Smooth muscle cell (in vitro differentiated cells): Measurements from ENCODE around the gene CUL2. TPM values are rescaled to one million over a fixed set of nuclear protein-coding genes. Genes with fewer than 3 reads are reported as not detected.

Experiments used
- DNase-seq: peaks from one replicate; lab custom pipeline; 2025; ENCODE audit not compliant: unreplicated experiment; lab: John Stamatoyannopoulos, UW
- H2AFZ ChIP-seq: fragments of 200-600 bp; sonication (generic); 2 replicates; pipeline ENCODE4 v1.6.0; 2016; ENCODE audit warnings: antibody characterized with exemption, low read depth, mild to moderate bottlenecking
- H3F3A ChIP-seq: fragments of 200-600 bp; sonication (generic); 2 replicates; pipeline ENCODE4 v1.6.0; 2017; ENCODE audit warnings: antibody characterized with exemption, low read depth
- H3K27ac ChIP-seq: fragments of 200-600 bp; sonication (generic); 2 replicates; pipeline ENCODE4 v1.5.1; 2016; ENCODE audit warnings: low read depth, mild to moderate bottlenecking
- H3K27me3 ChIP-seq: fragments of 200-600 bp; sonication (generic); 2 replicates; pipeline ENCODE4 v1.6.1; 2016; ENCODE audit warnings: low read depth, mild to moderate bottlenecking
- H3K36me3 ChIP-seq: fragments of 200-600 bp; sonication (generic); 2 replicates; pipeline ENCODE4 v1.5.1; 2016; ENCODE audit warnings: low read depth
- H3K4me1 ChIP-seq: fragments of 200-600 bp; sonication (generic); 2 replicates; pipeline ENCODE4 v1.5.1; 2016; ENCODE audit warnings: low read depth
- H3K4me2 ChIP-seq: fragments of 200-600 bp; sonication (generic); 2 replicates; pipeline ENCODE4 v1.6.0; 2016; ENCODE audit warnings: mild to moderate bottlenecking
- H3K4me3 ChIP-seq: fragments of 200-600 bp; sonication (generic); 2 replicates; pipeline ENCODE4 v1.5.1; 2016; ENCODE audit warnings: mild to moderate bottlenecking
- H3K79me2 ChIP-seq: fragments of 200-600 bp; sonication (generic); 2 replicates; pipeline ENCODE4 v1.6.0; 2016; ENCODE audit warnings: low read depth, mild to moderate bottlenecking
- H3K9ac ChIP-seq: fragments of 200-600 bp; sonication (generic); 2 replicates; pipeline ENCODE4 v1.6.0; 2016; ENCODE audit warnings: low read depth
- H3K9me3 ChIP-seq: fragments of 200-600 bp; sonication (generic); replicated peaks from 2 replicates; pipeline ENCODE4 v1.5.1; 2016; ENCODE audit warnings: low read depth
- H4K20me1 ChIP-seq: fragments of 200-600 bp; sonication (generic); 2 replicates; pipeline ENCODE4 v1.6.0; 2016; ENCODE audit warnings: low read depth
- WGBS: methylation state at CpG from one replicate; pipeline ENCODE4 v1.1.7; 2016; ENCODE audit warnings: low lambda C conversion rate; 5-methylcytosine and 5-hydroxymethylcytosine counted together
- polyA plus RNA-seq: library from polyadenylated mRNA; unstranded; fragments of >200 nt; fragmentation: Nextera tagmentation; extraction: Ambion mirVana; gene quantifications from 2 replicates; pipeline ENCODE4 v1.2.1, GENCODE V29; 2016
- total RNA-seq: library from RNA; depleted of rRNA; stranded (reverse); fragments of >200 nt; gene quantifications from 2 replicates; pipeline ENCODE4 v1.2.3, GENCODE V29; 2014
- TF ChIP-seq, protein P1 (sequence below): fragments of 200-600 bp; sonication (generic); IDR thresholded peaks from 2 replicates; pipeline ENCODE4 v1.5.1; 2017; ENCODE audit warnings: borderline replicate concordance, mild to moderate bottlenecking, antibody characterized with exemption; ENCODE audit not compliant: insufficient read depth, poor library complexity, severe bottlenecking

CUL2 gene
- total and polyA plus RNA-seq, 2 experiments from 2014 or later, result 38.7 to 39.6 TPM

DNA sequence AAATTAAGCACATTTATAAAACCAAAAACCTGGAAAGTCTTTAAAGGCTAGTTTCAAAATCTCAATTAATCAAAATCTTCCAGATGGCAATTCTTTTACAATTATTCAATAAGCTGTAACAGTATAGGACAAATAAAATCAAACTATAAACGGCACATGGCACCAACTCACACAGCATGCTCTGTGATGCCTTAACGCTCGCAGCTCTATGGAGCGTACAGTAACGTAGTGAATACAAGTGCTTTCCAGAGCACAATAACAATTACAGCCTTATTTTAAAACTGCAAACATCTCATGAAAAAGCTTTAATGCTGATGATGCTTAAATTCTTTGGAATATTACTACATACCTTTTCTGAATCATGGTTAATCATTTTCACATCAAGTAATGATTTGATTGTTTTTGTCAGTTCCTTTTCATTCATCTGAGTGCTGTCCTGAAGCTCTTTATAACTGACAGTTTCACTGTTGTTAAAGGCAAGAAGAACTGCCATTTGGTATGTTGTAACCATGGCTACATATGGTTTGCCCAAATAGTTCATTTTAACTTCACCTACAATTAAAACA is 74.2 kb downstream of the CUL2 start:
- TF ChIP-seq, protein P1, sequence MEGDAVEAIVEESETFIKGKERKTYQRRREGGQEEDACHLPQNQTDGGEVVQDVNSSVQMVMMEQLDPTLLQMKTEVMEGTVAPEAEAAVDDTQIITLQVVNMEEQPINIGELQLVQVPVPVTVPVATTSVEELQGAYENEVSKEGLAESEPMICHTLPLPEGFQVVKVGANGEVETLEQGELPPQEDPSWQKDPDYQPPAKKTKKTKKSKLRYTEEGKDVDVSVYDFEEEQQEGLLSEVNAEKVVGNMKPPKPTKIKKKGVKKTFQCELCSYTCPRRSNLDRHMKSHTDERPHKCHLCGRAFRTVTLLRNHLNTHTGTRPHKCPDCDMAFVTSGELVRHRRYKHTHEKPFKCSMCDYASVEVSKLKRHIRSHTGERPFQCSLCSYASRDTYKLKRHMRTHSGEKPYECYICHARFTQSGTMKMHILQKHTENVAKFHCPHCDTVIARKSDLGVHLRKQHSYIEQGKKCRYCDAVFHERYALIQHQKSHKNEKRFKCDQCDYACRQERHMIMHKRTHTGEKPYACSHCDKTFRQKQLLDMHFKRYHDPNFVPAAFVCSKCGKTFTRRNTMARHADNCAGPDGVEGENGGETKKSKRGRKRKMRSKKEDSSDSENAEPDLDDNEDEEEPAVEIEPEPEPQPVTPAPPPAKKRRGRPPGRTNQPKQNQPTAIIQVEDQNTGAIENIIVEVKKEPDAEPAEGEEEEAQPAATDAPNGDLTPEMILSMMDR, result no peak
- Histone ChIP-seq H3K27ac (no peak overlapping the region), H3K9ac (no peak overlapping the region), H3K4me2 (no peak overlapping the region), H3K4me3 (no peak overlapping the region), H3K9me3 (no peaks in the 10 kb centered on the region), H3K36me3 (peaks cover 8% of the 10 kb centered on the region), H3K27me3 (no peaks in the 10 kb centered on the region), H3F3A (no peaks in the 10 kb centered on the region), H3K79me2 (no peaks in the 10 kb centered on the region), H2AFZ (no peak overlapping the region), H4K20me1 (no peaks in the 10 kb centered on the region), H3K4me1 (no peaks in the 10 kb centered on the region)
- 96% methylated on average over 5 of the region's 5 CpGs for WGBS
- DNase-seq, result no peak

- H3F3A ChIP-seq, result peaks cover 4% of the 10 kb centered on the region
- no peak for DNase-seq
- H3K9ac ChIP-seq, result no peak overlapping the region
- H3K4me1 ChIP-seq, result no peaks in the 10 kb centered on the region
- no peak overlapping the region for H3K4me2 ChIP-seq
- 79% methylated on average over 8 of the region's 8 CpGs for WGBS
- peaks cover 8% of the 10 kb centered on the region for H3K36me3 ChIP-seq
- H3K27ac ChIP-seq, result no peak overlapping the region
- TF ChIP-seq, protein P1, result no peak
- H3K79me2 ChIP-seq, result no peaks in the 10 kb centered on the region
- no peaks in the 10 kb centered on the region for H4K20me1 ChIP-seq
- no peak overlapping the region for H3K4me3 ChIP-seq
- H3K9me3 ChIP-seq, result no peaks in the 10 kb centered on the region
- no peak overlapping the region for H2AFZ ChIP-seq
- no peaks in the 10 kb centered on the region for H3K27me3 ChIP-seq
Observed at GRCh38 chr10:35012781-35013180, 77.4 kb downstream of the CUL2 start.

GRCh38 chr10:35011771-35012191 is 78.4 kb downstream of the CUL2 start:
- no peak for DNase-seq
- peaks cover 8% of the 10 kb centered on the region for H3K36me3 ChIP-seq
- no peaks in the 10 kb centered on the region for H3K9me3 ChIP-seq
- WGBS, result 80% methylated on average over 7 of the region's 7 CpGs
- no peaks in the 10 kb centered on the region for H3K79me2 ChIP-seq
- no peak overlapping the region for H3K27ac ChIP-seq
- H3K4me2 ChIP-seq, result no peak overlapping the region
- no peak overlapping the region for H2AFZ ChIP-seq
- no peaks in the 10 kb centered on the region for H3K27me3 ChIP-seq
- H4K20me1 ChIP-seq, result no peaks in the 10 kb centered on the region
- H3K9ac ChIP-seq, result no peak overlapping the region
- peaks cover 4% of the 10 kb centered on the region for H3F3A ChIP-seq
- no peak overlapping the region for H3K4me3 ChIP-seq
- TF ChIP-seq, protein P1, result no peak
- no peaks in the 10 kb centered on the region for H3K4me1 ChIP-seq

DNA sequence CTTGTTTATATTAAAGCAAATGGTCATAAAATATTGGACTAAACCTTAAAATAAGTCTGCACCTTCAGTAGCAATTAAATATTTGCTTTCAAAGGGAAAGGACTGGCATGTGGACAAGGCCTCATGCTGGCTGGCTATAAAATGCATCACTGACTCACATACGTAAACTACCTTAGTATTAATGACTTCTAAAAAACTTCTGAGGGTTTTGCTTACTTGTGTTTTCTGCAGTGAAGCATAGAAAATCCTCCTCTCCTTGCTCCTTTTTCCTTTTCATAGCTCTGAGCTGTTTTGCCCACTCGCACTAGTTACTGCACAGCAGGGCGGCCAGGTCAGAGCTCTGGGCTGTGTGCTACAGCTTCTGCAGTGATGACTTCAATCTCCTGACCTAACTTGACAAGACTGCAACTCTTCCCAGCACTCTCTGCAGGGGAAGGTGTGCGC is 82.3 kb downstream of the CUL2 start:
- Histone ChIP-seq H3K9me3 (no peaks in the 10 kb centered on the region), H4K20me1 (no peaks in the 10 kb centered on the region), H3K79me2 (no peaks in the 10 kb centered on the region), H3F3A (peaks cover 4% of the 10 kb centered on the region), H3K27ac (no peak overlapping the region), H3K27me3 (no peaks in the 10 kb centered on the region), H3K36me3 (no peaks in the 10 kb centered on the region), H3K4me1 (no peaks in the 10 kb centered on the region), H3K9ac (no peak overlapping the region), H2AFZ (no peak overlapping the region), H3K4me2 (no peak overlapping the region), H3K4me3 (no peak overlapping the region)
- TF ChIP-seq, protein P1, result no peak
- no peak for DNase-seq
- 93% methylated on average over 4 of the region's 4 CpGs for WGBS
